Pancreas (tissue), 10 donors: Measurements from ENCODE around the gene WNK1. TPM values are rescaled to one million over a fixed set of nuclear protein-coding genes. Genes with fewer than 3 reads are reported as not detected.

Experiments used
- ATAC-seq, 4 donors: fragments of 200-7000 bp; cut with Tn5 transposase; one replicate each; pipeline versions ENCODE4 v1.8.0 to v1.9.1; 2020; ENCODE audit warnings: mild to moderate bottlenecking in 4 of 4, moderate library complexity in 4 of 4
- DNase-seq, 6 donors: peaks; one replicate each; pipeline ENCODE4 v3.0.0-alpha.2; 2020
- FAIRE-seq: peaks from 2 replicates; lab custom pipeline; 2012; peaks lifted over from hg19 to GRCh38; lab: Jason Lieb, UNC
- H3K27ac ChIP-seq, 4 donors: fragments of 200-600 bp; sonication (generic); 1 replicate in 3 of 4; 2 replicates in 1 of 4; pipeline versions ENCODE4 v1.5.0 to v1.8.0; 2020
- H3K27me3 ChIP-seq, 4 donors: fragments of 200-600 bp; one replicate each; pipeline ENCODE4 v1.8.0; 2021
- H3K36me3 ChIP-seq, 3 donors: fragments of 200-600 bp; sonication (generic) in 1 of 3; one replicate each; pipeline versions ENCODE4 v1.5.0 to v1.8.0; 2020 to 2021
- H3K4me1 ChIP-seq, 3 donors: fragments of 200-600 bp; one replicate each; pipeline ENCODE4 v1.8.0; 2021
- H3K4me3 ChIP-seq, 4 donors: fragments of 200-600 bp; sonication (generic) in 2 of 4; one replicate each; pipeline versions ENCODE4 v1.5.0 to v1.8.0; 2020 to 2021
- H3K9me3 ChIP-seq, 4 donors: fragments of 200-600 bp; one replicate each; pipeline ENCODE4 v1.8.0; 2021
- CTCF ChIP-seq, 4 donors: fragments of 200-600 bp; sonication (generic) in 3 of 4; IDR thresholded peaks; one replicate each; pipeline versions ENCODE4 v1.5.0 to v1.8.0; 2021; ENCODE audit warnings: antibody characterized with exemption in 4 of 4
- WGBS, 2 donors: extraction: QIAGEN DNeasy Blood & Tissue Kit; methylation state at CpG; one replicate each; pipeline ENCODE4 v1.1.7; 2013; 5-methylcytosine and 5-hydroxymethylcytosine counted together
- intact Hi-C, 3 donors: fragments of 100-400 bp; cut with DNase I; formaldehyde crosslinking; loops; one replicate each; pipeline versions ENCODE4 v1.11.1 to v1.14.2; 2022
- polyA plus RNA-seq, 2 donors: library from polyadenylated mRNA; stranded (reverse); fragments of 200-250 nt; gene quantifications; one replicate each; pipeline ENCODE4 v1.2.3, GENCODE V29; 2013
- total RNA-seq, 6 donors: library from RNA; stranded (reverse); fragmentation: NEBNext Ultra II Directional in 4 of 6; extraction: Animal tissue kit (Norgen Biotek cat#: 25700) in 4 of 6; gene quantifications; one replicate each; pipeline versions ENCODE4 v1.2.1 to v1.2.4, GENCODE V29; 2021 to 2023
- donor health status: healthy with polysubstance abuse.
- donor health status: DM: no; HTN: no; CAD: no; lungs with moderate emphysema.
- donor health status: DM: no; HTN: no; CAD: no.
- donor health status: control.
- donor health status: control.
- donor health status: Bipolar disorder and iron deficiency.
- donor health status: DM: yes; HTN: yes; CAD: no.
- donor health status: DM: no; HTN: no; CAD: no.
- donor health status: DM: no; HTN: no; CAD: no.
- donor health status: DM: yes; HTN: yes; CAD: no.

WNK1 gene
- total and polyA plus RNA-seq, 8 donors = 10.9 to 73.9 (median 39.6) TPM

GRCh38 chr12:830111-830867 is 77.9 kb downstream of the WNK1 start:
- no peaks in the 10 kb centered on the region for H3K9me3 ChIP-seq
- FAIRE-seq (no peak), ATAC-seq (no peak), DNase-seq (no peak)
- H3K4me3 ChIP-seq = no peak overlapping the region
- WGBS, 2 donors = 97 to 98% methylated on average over 4 of the region's 4 CpGs
- H3K4me1 ChIP-seq = no peaks in the 10 kb centered on the region
- intact Hi-C loops = no loop called here
- H3K36me3 ChIP-seq = no peaks in the 10 kb centered on the region
- no peak for TF ChIP-seq CTCF (IDR thresholded peaks at IDR 0.05)
- H3K27me3 ChIP-seq = no peaks in the 10 kb centered on the region
- H3K27ac ChIP-seq = no peak overlapping the region

- Histone ChIP-seq H3K4me1 (no peaks in the 10 kb centered on the region), H3K36me3 (no peaks in the 10 kb centered on the region), H3K27me3 (no peaks in the 10 kb centered on the region), H3K9me3 (no peaks in the 10 kb centered on the region), H3K4me3 (no peak overlapping the region), H3K27ac (no peak overlapping the region)
- no peak for TF ChIP-seq CTCF (IDR thresholded peaks at IDR 0.05)
- WGBS, 2 donors = 97% methylated on average over 3 of the region's 3 CpGs
- ATAC-seq (no peak), DNase-seq (no peak), FAIRE-seq (no peak)
- intact Hi-C loops = no loop called here
Measured at GRCh38 chr12:835754-836518, 83.6 kb downstream of the WNK1 start.

GRCh38 chr12:836952-837351 is 84.6 kb downstream of the WNK1 start:
- Histone ChIP-seq H3K27me3 (no peaks in the 10 kb centered on the region), H3K9me3 (no peaks in the 10 kb centered on the region), H3K27ac (no peak overlapping the region), H3K4me3 (no peak overlapping the region), H3K36me3 (no peaks in the 10 kb centered on the region), H3K4me1 (no peaks in the 10 kb centered on the region)
- no peak for DNase-seq
- FAIRE-seq = no peak
- ATAC-seq = no peak
- WGBS, 2 donors = 94 to 98% methylated on average over 6 of the region's 6 CpGs
- intact Hi-C loops = no loop called here
- TF ChIP-seq CTCF (IDR thresholded peaks at IDR 0.05) = no peak

GRCh38 chr12:837548-837947 is 85.2 kb downstream of the WNK1 start:
- FAIRE-seq = no peak
- no peaks in the 10 kb centered on the region for H3K27me3 ChIP-seq
- no peak for ATAC-seq

More at GRCh38 chr12:837548-837947, 85.2 kb downstream of the WNK1 start:
- no peak for TF ChIP-seq CTCF (IDR thresholded peaks at IDR 0.05)
- Histone ChIP-seq H3K36me3 (no peaks in the 10 kb centered on the region), H3K27ac (no peak overlapping the region), H3K4me1 (no peaks in the 10 kb centered on the region), H3K4me3 (no peak overlapping the region), H3K9me3 (no peaks in the 10 kb centered on the region)
- intact Hi-C loops = no loop called here
- 74 to 83% methylated on average over 2 of the region's 2 CpGs for WGBS, 2 donors
- DNase-seq = no peak
